Dorsolateral prefrontal cortex (tissue), 118 donors: ENCODE data around the gene ZDHHC7. TPM values are rescaled to one million over a fixed set of nuclear protein-coding genes. Genes with fewer than 3 reads are reported as not detected.

Experiments
- total RNA-seq, 120 experiments: library from RNA; stranded (reverse); gene quantifications; one replicate each; pipeline versions ENCODE4 v1.2.3 to v1.2.4, GENCODE V29; 2022

The ZDHHC7 gene
- total RNA-seq, 120 experiments from 2014 or later, result 22.0 to 43.5 (median 31.1) TPM

Other genes with a start within 250 kb of the ZDHHC7 start
- gene CRISPLD2, start 191.6 kb downstream of the ZDHHC7 start, total RNA-seq, result 10 to 100 TPM in 80 of 120 experiments, 1 to 10 TPM in 40; 3.4 to 43.2 (median 11.6) TPM
- gene KIAA0513, start 16.3 kb upstream of the ZDHHC7 start, total RNA-seq, result 100 to 1,000 TPM in 119 of 120 experiments, 10 to 100 TPM in 1; 72.3 to 269 (median 208) TPM
- gene CIBAR2, start 100.9 kb upstream of the ZDHHC7 start, total RNA-seq, result under 1 TPM in 6 of 120 experiments, not detected in 114; 0.39 to 0.83 (median 0.59) TPM